Adrenal gland (tissue), 12 donors: ENCODE data around the gene PLXNA4. TPM values are rescaled to one million over a fixed set of nuclear protein-coding genes. Genes with fewer than 3 reads are reported as not detected.

Experiments
- DNase-seq, 7 donors: peaks; one replicate each; pipeline ENCODE4 v3.0.0-alpha.2; 2019 to 2020
- H3K27ac ChIP-seq, 5 donors: fragments of 200-600 bp; sonication (generic) in 4 of 5; 1 replicate in 3 of 5; 2 replicates in 2 of 5; pipeline versions ENCODE4 v1.5.1 to v1.8.0; 2016 to 2020; ENCODE audit warnings: mild to moderate bottlenecking in 1 of 5
- H3K27me3 ChIP-seq: fragments of 200-600 bp; 2 replicates; pipeline ENCODE4 v1.8.0; 2021
- H3K36me3 ChIP-seq, 2 donors: fragments of 200-600 bp; replicated peaks in 1 of 2; 1 replicate in 1 of 2; 2 replicates in 1 of 2; pipeline versions ENCODE4 v1.5.1 to v1.8.0; 2018 to 2022
- H3K4me1 ChIP-seq, 2 donors: fragments of 200-600 bp; replicated peaks in 1 of 2; 1 replicate in 1 of 2; 2 replicates in 1 of 2; pipeline versions ENCODE4 v1.5.1 to v1.8.0; 2018 to 2021
- H3K4me3 ChIP-seq, 4 donors: fragments of 200-600 bp; sonication (generic) in 3 of 4; one replicate each; pipeline ENCODE4 v1.5.1; 2016 to 2018
- H3K9me3 ChIP-seq, 3 donors: fragments of 200-600 bp; sonication (generic) in 1 of 3; replicated peaks in 1 of 3; 1 replicate in 2 of 3; 2 replicates in 1 of 3; pipeline versions ENCODE4 v1.5.1 to v1.8.0; 2016 to 2021
- POLR2A ChIP-seq, 2 donors: fragments of 450-650 bp; IDR thresholded peaks; one replicate each; pipeline ENCODE4 v1.6.1; 2017; ENCODE audit warnings: antibody characterized with exemption in 2 of 2, mild to moderate bottlenecking in 2 of 2, moderate library complexity in 1 of 2
- whole genome bisulfite sequencing, 4 donors: extraction: QIAGEN DNeasy Blood & Tissue Kit in 2 of 4; methylation state at CpG; one replicate each; pipeline versions ENCODE4 v1.1.5 to v1.1.7; 2013 to 2017; 5-methylcytosine and 5-hydroxymethylcytosine counted together
- intact Hi-C, 2 donors: fragments of 100-400 bp; cut with DNase I; formaldehyde crosslinking; loops; one replicate each; pipeline versions ENCODE4 v1.14.1 to v1.15.0; 2022 to 2023
- polyA plus RNA-seq, 3 donors: library from polyadenylated mRNA; stranded (reverse); fragments of 200-250 nt in 2 of 3; fragments of 350-450 nt in 1 of 3; fragmentation: Illumina TruSeq in 1 of 3; extraction: RNeasy Lipid Tissue Mini Kit (QIAGEN cat#74804) in 1 of 3; gene quantifications; one replicate each; pipeline ENCODE4 v1.2.3, GENCODE V29; 2013 to 2014
- total RNA-seq, 9 donors: library from RNA; depleted of rRNA in 4 of 9; stranded (reverse); fragments of >200 nt in 4 of 9; fragments of 120-200 nt in 1 of 9; fragmentation: NEBNext Ultra II Directional in 1 of 9; extraction: Animal tissue kit (Norgen Biotek cat#: 25700) in 1 of 9; gene quantifications; one replicate each; pipeline versions ENCODE4 v1.1.0 to v1.2.4, GENCODE V29; 2013 to 2023
- TF ChIP-seq, protein P1 (sequence below), 6 experiments: fragments of 450-650 bp in 4 of 6; fragments of 200-600 bp in 2 of 6; sonication (generic) in 1 of 6; IDR thresholded peaks; 1 replicate in 5 of 6; 2 replicates in 1 of 6; pipeline versions ENCODE4 v1.5.1 to v1.8.0; 2016 to 2021; ENCODE audit warnings: antibody characterized with exemption in 6 of 6, mild to moderate bottlenecking in 2 of 6, moderate library complexity in 1 of 6
- donor health status: healthy with polysubstance abuse.
- donor health status: Bipolar disorder and iron deficiency.
- donor health status: DM: yes; HTN: yes; CAD: no.
- donor health status: DM: no; HTN: no; CAD: no.
- donor health status: DM: no; HTN: no; CAD: no.
- donor health status: DM: yes; HTN: yes; CAD: no.

The PLXNA4 gene
- total and polyA plus RNA-seq, 12 donors = 0.99 to 10.7 (median 3.6) TPM

- peaks cover 27% of the 10 kb centered on the region for H3K27me3 ChIP-seq
- WGBS, 4 donors = 71 to 85% (median 75%) methylated on average over 1 to 2 of the region's 2 CpGs
- intact Hi-C loops = no loop called here
- no peaks in the 10 kb centered on the region for H3K36me3 ChIP-seq
- H3K9me3 ChIP-seq = no peaks in the 10 kb centered on the region
- no peak overlapping the region for H3K27ac ChIP-seq
- H3K4me1 ChIP-seq = no peaks in the 10 kb centered on the region
- TF ChIP-seq, protein P1, sequence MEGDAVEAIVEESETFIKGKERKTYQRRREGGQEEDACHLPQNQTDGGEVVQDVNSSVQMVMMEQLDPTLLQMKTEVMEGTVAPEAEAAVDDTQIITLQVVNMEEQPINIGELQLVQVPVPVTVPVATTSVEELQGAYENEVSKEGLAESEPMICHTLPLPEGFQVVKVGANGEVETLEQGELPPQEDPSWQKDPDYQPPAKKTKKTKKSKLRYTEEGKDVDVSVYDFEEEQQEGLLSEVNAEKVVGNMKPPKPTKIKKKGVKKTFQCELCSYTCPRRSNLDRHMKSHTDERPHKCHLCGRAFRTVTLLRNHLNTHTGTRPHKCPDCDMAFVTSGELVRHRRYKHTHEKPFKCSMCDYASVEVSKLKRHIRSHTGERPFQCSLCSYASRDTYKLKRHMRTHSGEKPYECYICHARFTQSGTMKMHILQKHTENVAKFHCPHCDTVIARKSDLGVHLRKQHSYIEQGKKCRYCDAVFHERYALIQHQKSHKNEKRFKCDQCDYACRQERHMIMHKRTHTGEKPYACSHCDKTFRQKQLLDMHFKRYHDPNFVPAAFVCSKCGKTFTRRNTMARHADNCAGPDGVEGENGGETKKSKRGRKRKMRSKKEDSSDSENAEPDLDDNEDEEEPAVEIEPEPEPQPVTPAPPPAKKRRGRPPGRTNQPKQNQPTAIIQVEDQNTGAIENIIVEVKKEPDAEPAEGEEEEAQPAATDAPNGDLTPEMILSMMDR (IDR thresholded peaks at IDR 0.05) = no peak
- TF ChIP-seq POLR2A (IDR thresholded peaks at IDR 0.05) = no peak
- no peak for DNase-seq
- H3K4me3 ChIP-seq = no peak overlapping the region
These were observed 7.3 kb downstream of the PLXNA4 start for GRCh38 chr7:132568962-132569361.

DNA sequence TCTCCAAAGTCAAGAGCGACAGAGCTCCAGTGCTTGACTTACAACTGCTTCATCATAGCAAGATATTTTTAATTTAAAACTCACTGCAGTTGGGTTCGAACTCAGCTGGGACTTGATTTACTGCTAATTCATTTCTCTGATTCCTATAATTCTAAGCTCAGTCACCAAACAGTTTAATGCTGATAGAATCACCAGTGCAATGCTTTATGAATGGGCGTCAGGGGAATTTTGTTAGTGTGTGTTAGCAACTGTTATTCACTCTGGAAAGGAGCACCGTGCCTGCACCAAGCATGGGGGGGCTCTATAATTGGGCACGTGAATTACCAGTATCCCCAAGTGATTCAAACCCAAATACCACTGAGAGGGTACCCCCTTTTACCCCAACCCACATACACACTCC is 10.4 kb downstream of the PLXNA4 start:
- intact Hi-C loops = no loop called here

DNA sequence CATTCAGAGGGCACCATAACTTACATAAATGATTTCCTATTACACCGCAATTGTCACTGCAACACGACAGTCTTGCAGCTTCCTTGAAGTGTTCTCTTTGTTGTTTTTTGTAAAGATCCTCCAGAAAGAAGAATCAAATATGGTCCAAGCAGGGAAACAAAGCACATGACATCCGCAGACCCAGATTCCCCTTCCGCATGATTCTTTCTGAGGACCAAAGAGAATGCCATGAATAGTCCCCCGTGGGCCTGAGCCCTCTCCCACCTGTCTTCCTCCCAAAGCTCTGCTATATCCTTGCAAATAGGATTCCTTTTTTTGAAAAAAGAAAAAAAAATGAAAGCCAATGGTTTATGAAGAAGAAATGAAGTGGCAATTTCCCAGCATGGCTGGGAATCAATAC is 10.8 kb downstream of the PLXNA4 start:
- no peaks in the 10 kb centered on the region for H3K9me3 ChIP-seq
- no peak for DNase-seq
- H3K4me3 ChIP-seq = no peak overlapping the region
- WGBS, 4 donors = 85 to 88% (median 87%) methylated on average over 5 of the region's 5 CpGs
- intact Hi-C loops = no loop called here
- H3K36me3 ChIP-seq = no peaks in the 10 kb centered on the region
- TF ChIP-seq, protein P1 (IDR thresholded peaks at IDR 0.05) = no peak
- no peak for TF ChIP-seq POLR2A (IDR thresholded peaks at IDR 0.05)
- H3K27ac ChIP-seq = no peak overlapping the region
- H3K4me1 ChIP-seq = no peaks in the 10 kb centered on the region
- H3K27me3 ChIP-seq = peaks cover 4% of the 10 kb centered on the region

More for the DNA sequence above, 10.4 kb downstream of the PLXNA4 start:
- H3K9me3 ChIP-seq = no peaks in the 10 kb centered on the region
- no peaks in the 10 kb centered on the region for H3K36me3 ChIP-seq
- no peak for DNase-seq
- H3K4me1 ChIP-seq = no peaks in the 10 kb centered on the region
- no peak overlapping the region for H3K27ac ChIP-seq
- peaks cover 4% of the 10 kb centered on the region for H3K27me3 ChIP-seq
- WGBS, 4 donors = 58 to 90% (median 70%) methylated on average over 5 of the region's 5 CpGs
- no peak for TF ChIP-seq POLR2A (IDR thresholded peaks at IDR 0.05)
- TF ChIP-seq, protein P1 (IDR thresholded peaks at IDR 0.05) = no peak
- no peak overlapping the region for H3K4me3 ChIP-seq

GRCh38 chr7:132564849-132565248 is 11.4 kb downstream of the PLXNA4 start:
- intact Hi-C loops = no loop called here
- 78 to 84% (median 83%) methylated on average over 8 of the region's 8 CpGs for WGBS, 4 donors
- no peak for DNase-seq
- TF ChIP-seq, protein P1 (IDR thresholded peaks at IDR 0.05) = no peak
- no peak for TF ChIP-seq POLR2A (IDR thresholded peaks at IDR 0.05)
- H3K4me3 ChIP-seq = no peak overlapping the region
- no peaks in the 10 kb centered on the region for H3K4me1 ChIP-seq
- H3K27ac ChIP-seq = no peak overlapping the region
- no peaks in the 10 kb centered on the region for H3K36me3 ChIP-seq
- no peaks in the 10 kb centered on the region for H3K9me3 ChIP-seq
- H3K27me3 ChIP-seq = peaks cover 4% of the 10 kb centered on the region
